ENCODE measurements around the gene TAF8.

DNA sequence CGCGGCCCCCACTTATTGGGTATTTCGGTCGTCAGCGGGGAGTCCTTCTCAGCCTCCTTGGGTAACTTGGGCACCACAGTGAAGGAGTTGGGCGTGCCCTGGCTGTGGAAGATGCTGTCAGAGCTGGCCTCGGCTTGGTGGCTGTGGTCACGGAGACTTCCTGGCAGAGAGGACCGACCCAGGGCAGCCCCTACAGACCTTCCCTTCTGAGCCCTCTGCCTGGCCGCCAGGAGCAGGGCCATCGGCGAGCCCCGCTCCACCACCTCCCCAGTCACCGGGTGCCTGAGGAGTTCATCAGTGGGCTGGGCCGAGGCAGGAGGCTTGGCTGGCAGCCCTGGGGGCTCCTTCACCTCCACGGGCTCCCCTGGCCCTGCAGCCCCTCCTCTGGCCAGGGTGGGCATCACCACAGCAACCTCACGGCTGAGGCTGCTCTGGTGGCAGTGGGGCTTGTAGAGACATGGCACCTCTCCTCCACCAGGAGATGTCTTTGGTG lies 54.9 kb downstream of the TAF8 start:
- TF ChIP-seq, protein P1, sequence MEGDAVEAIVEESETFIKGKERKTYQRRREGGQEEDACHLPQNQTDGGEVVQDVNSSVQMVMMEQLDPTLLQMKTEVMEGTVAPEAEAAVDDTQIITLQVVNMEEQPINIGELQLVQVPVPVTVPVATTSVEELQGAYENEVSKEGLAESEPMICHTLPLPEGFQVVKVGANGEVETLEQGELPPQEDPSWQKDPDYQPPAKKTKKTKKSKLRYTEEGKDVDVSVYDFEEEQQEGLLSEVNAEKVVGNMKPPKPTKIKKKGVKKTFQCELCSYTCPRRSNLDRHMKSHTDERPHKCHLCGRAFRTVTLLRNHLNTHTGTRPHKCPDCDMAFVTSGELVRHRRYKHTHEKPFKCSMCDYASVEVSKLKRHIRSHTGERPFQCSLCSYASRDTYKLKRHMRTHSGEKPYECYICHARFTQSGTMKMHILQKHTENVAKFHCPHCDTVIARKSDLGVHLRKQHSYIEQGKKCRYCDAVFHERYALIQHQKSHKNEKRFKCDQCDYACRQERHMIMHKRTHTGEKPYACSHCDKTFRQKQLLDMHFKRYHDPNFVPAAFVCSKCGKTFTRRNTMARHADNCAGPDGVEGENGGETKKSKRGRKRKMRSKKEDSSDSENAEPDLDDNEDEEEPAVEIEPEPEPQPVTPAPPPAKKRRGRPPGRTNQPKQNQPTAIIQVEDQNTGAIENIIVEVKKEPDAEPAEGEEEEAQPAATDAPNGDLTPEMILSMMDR (IDR thresholded peaks at IDR 0.05): no peak
- TF ChIP-seq POLR2A (IDR thresholded peaks at IDR 0.05): no peak
